Measurements from ENCODE around the gene HPS4.
"Not testable (repeated sequence)": the region's sequence is repeated elsewhere in the genome, so short reads cannot be mapped to it uniquely, and the experiment has no call there.

Gene HPS4

DNA sequence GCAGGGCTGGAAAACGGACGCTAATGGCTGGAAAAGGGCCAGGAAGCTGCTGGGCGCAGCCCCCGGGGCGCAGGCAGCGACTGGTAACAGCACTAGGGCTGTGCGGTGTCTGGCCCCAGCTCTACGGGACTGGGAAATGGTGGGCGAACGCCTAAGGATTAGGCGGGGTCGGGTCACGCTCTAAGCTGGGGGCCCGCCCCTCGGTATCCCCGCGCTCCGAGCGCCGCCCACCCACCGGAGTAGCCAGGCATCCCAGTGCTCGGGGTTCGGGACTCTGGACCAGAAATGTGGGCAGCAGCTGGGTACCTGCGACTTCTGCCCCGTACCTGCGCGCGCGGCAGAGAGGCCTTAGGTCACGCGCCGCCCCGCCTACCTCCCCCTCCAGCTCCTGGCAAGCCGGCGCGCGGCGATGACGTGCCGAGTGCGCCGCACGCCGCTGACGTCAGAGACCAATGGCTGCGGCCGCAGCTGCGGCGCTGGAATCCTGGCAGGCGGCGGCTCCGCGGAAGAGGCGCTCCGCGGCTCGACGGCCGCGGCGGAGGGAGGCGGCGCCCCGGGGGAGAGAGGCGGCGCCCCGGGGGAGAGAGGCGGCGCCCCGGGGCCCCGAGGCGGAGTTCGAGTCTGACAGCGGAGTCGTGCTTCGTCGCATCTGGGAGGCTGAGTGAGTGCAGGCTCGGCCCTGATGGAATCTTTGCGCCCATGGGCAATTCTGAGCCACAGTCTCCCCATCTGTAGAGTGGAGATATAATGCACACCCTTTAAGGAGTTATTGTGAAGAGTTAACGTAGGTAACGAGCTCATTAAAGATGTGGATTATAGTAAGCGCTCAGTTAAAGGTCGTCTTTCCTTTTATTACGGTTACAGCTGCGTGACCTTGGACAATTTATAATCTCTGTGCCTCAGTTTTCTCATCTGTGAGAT, at the start of gene HPS4, which contains the start of gene SRRD:
Gene HPS4, minus strand, starts transcription at position 345 of the 921 bp plus-strand sequence. CDS start 2,021 bp downstream, outside the sequence.
Gene SRRD, plus strand, starts transcription at position 439 of the 921 bp plus-strand sequence. Its CDS starts 14 bp downstream, at position 453.
- peak; percentile 95 for DNase-seq (ENCODE audit: low read depth, low spot score)

DNA sequence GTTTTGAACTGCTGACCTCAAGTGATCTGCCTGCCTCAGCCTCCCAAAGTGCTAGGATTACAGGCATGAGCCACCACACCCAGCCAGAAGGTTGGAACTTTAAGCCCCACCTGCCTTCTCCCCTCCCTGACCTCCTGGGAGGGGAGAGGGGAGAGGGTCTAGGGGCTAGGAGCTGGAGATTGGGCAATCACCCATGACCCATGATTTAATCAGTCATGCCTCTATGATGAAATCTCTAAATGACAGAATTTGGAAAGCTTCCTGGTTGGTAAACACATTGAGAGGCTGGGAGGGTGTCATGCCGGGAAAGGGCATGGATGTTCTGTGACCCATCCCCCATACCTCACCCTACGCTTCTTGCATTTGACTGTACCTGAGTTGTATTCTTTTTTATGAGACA, 45.8 kb upstream of the HPS4 start:
- DNase-seq (ENCODE audit: low read depth, low spot score), result no peak

DNA sequence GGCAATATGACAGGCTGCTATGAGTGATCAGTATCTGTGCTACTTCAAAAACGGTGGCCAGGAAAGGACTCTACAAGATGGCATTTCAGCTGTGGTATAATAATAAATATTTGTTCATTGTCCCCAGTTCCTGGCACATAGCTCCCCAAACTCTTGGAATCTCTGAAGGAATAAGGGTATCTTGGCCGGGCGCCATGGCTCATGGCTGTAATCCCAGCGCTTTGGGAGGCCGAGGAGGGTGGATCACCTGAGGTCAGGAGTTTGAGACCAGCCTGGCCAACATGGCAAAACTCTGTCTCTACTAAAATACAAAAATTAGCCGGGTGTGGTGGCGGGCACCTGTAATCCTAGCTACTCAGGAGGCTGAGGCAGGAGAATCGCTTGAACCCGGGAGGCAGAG, 44.9 kb upstream of the HPS4 start:
- not testable (repeated sequence) for DNase-seq (ENCODE audit: low read depth, low spot score)

DNA sequence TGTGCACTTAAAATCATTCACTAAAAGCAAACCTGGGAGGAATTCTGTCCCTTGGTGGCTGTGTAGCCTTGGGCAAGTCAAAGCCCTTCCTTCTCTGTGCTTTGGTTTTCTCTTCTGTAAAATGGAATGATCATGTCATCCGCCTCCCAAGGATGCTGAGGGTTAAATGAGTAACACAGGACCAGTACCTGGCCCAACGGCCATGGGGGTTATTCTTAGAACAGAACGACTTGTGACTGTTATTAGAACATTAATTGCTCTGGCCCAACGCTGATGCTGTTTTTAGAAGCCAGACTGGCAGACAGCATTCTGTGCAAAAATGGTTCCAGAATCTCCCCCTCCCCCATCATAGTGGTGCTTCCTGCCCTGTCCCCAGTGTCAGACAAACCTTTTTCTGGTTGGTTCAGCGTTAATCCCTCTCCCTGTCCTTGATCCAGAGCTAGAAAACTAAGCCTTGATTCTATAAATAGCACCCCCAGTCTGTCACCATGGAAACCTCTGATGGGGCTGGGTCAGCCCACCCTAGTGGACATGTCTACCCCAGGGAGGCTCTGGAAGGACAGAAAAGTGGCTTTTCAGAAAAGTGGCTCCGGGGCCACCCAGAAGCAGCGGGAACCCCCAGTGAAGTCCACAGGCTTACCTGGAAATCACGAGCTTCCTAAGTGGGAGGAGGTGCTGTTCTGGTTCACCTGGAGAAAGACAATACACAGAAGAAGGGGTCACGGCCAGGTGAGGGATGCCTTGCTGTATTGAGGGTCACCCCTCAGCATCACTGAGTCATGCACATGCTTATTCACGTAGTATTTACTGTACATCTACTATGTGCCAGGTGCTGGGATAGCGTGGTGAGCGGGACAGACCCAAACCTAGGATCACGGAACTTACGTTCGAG, 44.2 kb upstream of the HPS4 start:
- DNase-seq (ENCODE audit: low read depth, low spot score), result no peak

DNA sequence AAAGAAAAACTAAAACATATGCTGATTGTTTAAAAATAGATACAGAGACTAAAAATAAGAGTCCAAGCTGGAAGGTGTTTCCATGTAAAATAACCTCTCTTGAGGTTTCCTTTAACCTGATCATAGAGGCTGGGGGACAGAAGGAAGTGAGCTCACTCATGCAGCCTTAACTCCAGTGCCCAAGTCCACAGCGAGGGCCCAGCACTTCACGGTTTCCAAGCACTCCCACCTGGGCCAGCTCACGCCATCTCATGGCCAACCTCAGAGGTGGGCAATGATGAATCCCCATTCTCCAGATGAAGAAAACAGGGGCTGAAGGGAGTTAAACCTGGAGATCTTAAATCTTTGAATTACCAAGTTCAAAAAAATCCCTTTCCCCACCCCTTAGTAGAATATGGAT, 43.6 kb upstream of the HPS4 start:
- no peak for DNase-seq (ENCODE audit: low read depth, low spot score)

DNA sequence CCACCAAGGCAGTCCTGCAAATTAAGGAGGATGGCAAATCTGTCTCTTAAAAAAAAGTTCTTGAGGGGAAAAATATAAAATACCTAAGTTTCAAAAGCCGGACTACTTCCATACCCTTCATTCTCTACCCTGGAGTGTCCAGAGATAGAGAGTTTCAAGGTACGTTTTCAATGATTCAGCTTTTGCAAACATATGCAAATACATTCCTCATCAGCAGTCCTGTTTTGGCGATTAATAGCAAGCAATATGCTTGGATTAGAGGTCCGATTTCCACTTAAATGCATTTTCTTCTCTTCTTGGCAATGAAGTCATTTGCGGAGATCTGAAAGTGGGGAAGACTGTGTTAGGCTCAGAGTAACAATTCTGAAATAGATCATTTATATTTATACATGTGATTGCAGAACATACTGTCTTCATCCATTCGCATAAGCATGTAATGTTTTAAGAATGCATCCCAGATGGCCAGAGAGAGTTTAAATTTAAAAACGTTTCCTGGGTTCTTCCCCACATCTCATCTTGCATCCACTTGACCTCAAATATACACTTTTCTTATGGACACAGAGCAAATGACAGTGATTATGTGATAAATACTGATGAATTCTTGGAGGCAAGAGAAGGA, 42.5 kb upstream of the HPS4 start:
- DNase-seq (ENCODE audit: low read depth, low spot score), result no peak

DNA sequence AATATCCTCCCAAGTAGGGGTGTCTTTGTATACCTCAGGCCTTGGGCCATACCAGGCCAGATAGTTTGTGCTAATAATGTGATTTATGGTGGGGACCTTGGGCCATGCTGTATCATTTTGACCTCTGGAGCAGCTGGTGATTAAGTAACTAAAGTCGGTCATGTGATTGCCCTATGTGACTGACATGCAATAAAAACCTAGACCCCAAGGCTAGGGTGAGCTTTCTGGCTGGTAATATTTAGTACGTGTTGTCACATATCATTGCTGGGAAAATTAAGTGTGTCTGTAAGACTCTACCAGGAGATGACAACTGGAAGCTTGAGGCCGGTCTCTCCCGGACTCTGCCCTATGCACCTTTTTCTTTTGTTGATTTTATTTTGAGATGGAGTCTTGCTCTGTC, 41.3 kb upstream of the HPS4 start:
- no peak for DNase-seq (ENCODE audit: low read depth, low spot score)

DNA sequence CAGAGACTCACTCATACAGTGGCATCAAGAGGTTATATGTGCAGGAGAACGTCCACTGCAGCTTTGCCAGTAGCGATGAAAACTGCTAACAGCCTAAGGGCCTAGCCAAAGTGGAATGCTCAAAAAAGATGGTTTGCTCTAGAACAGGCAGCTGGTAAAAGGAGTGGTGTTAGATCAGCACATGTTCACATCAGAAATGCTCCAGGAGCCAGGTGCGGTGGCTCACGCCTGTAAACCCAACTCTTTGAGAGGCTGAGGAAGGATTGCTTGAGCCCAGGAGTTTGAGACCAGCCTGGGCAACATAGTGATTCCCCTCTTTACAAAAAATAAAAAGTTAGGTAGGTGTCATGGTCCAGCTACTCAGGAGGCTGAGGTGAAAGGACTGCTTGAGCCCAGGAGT, 39.0 kb upstream of the HPS4 start:
- DNase-seq (ENCODE audit: low read depth, low spot score), result no peak

DNA sequence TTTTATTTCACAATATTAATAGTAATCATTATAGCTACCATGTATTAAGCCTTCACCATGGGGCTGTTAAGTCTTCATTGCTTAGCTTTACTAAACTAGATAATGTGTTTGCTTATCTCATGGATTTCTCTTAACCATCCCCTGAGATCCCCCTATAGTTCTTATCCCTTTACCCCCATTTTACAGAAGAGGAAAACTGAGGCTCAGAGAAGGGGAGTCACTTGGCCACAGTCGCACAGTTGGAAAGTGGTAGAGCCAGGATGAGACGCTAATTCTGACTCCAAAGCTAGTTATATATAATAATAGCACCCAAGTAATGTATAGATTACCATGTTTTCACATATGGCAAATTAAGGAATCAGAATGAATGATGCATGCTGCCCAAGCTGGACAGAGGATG, 38.4 kb upstream of the HPS4 start:
- no peak for DNase-seq (ENCODE audit: low read depth, low spot score)

DNA sequence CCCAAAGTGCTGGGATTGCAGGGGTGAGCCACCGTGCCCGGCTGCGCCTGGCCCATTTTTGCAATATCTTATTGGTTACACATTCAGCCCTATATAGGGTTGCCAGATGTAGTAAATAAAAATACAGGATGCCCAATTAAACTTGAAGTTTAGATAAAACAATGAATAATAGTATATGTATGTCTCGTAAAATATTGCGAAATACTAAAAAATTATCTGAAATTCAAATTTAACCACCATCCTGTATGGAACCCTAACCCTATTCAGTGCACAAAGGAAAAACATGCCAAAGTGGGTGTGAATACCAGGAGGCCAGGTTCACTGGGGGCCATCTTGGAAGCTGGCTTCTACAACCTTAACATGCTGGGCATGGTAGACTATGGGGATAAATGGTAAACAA, 33.8 kb upstream of the HPS4 start:
- DNase-seq (ENCODE audit: low read depth, low spot score), result no peak

DNA sequence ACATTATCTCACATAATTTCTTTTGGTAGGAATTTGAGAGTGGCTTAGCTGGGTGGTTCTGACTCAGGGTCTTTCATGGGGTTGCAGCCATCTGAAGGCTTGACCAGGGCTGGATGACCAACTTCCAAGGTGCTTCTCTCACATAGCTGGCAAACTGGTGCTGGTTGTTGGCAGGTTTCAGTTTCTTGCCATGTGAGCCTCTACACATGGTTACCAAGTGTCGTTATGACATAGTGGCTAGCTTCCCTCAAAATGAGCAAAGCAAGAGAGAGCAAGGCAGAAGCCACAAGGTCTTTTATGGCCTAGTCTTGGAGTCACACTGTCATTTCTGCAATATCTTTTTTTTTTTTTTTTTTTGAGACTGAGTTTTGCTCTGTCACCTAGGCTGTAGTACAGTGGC, 32.9 kb upstream of the HPS4 start:
- DNase-seq (ENCODE audit: low read depth, low spot score), result no peak

DNA sequence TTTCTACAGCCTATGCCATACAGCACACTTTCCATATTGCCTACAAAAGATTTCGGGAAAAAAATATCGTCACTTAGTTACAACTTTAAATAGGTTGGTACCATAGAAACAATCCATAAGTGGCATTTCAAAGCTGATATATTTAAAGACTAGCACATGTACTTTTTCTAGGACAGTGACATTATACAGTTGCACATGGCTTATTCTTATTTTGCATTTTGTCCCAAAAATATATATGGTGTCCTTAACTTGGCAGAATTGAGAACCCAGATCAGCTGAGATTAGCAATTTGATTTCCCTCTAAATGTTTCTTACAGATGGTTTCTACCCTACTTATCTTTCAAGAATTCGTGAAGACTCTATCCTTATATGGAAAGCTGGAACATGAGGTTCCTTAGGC, 32.3 kb upstream of the HPS4 start:
- DNase-seq (ENCODE audit: low read depth, low spot score), result no peak

DNA sequence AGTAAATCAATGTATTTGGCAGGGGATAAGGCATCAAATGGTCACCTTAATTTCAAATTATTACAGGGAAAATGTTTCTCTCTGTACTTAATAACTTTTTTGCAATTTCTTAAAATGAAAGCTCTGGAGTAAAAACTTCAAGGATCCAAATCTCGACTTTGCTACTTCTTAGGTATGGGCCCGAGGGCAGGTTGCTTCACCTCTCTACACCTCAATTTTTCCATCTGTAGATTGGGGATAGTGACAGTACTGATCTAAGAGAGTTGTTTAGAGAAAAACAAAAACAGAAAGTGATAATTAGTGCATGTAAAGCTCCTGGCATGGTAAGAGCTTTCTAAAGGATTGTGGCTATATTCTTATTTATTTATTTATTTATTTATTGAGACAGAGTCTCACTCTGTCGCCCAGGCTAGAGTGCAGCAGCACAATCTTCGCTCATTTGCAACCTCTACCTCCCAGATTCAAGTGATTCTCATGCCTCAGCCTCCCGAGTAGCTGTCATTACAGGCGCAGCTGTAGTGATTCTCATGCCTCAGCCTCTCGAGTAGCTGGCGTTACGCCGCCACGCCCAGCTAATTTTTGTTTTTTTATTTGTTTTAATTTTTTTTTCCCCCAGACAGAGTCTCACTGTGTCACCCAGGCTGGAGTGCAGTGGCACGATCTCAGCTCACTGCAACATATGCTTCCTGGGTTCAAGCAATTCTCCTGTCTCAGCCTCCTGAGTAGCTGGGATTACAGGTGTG, 31.0 kb upstream of the HPS4 start:
- DNase-seq (ENCODE audit: low read depth, low spot score), result no peak

DNA sequence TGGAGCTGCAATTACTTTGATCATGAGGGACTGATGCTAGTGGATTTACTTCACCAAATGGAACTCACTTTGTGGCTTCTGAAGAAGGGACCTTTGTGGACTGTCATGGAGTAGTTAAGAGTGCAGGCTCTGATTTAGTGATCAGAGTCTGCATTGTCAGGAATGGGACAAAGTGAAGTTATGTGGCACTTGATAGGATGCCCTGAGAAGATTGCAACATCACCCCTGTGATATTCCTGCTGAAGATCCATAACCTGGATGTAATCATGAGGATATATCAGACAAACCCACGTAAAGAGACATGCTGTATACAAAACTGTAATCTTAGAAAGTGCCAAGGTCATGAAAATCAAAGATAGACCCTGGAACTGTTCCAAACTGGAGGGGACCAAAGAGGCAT, 30.3 kb upstream of the HPS4 start:
- DNase-seq (ENCODE audit: low read depth, low spot score), result no peak

DNA sequence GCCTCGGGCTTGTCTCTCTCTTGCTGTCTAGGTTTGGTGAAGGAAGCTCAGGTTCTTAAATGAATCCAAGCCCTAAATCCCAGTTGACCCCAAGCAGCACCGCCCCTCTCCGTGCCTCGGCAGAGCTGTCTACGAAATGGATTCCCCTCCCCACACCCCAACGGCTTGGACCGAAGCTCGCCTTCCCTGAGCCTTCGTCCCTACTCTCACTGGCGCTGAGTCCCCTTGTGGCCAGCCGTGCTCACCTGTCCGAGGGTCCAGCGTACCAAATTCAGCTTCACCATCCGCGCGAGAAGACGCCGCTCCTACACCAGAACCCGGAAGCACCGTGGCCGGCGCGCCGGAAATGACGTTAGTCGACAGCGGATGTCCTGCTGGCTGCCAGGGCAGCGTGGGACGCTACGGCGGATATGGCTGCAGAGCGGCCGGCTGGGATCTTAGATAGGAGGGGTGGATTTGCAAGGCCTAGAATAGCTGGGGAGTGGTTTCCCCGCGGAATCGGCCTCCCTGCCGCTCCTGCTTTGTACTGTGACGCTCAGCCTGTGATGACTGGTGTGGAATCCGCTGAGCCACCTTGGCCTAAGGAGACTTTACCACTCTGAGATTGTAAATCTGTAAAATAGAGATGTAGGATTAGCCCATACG, 28.7 kb upstream of the HPS4 start, which contains the start of gene TFIP11:
Gene TFIP11, minus strand, starts transcription at position 325 of the 645 bp plus-strand sequence. CDS start 2,201 bp downstream, outside the sequence.
- peak; percentile 97 for DNase-seq (ENCODE audit: low read depth, low spot score)

DNA sequence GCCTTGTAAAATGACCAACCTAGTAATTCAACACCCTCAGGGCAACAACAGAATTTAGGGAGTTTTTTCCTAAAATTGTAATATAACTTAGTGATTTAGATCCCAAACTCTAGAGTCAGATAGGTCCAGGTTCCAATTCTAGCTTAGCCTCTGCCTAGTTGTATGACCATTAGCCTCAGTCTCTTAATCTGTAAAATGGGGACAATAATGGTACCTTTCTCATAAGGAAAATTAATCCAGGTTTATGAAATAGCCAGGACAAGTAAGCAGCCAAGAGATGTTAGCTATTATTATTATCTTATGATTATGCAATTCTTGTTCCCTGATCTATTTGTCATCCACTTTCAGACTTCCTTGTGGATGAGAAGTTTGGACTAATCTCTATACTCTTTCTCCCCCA, 24.6 kb upstream of the HPS4 start:
- no peak for DNase-seq (ENCODE audit: low read depth, low spot score)

DNA sequence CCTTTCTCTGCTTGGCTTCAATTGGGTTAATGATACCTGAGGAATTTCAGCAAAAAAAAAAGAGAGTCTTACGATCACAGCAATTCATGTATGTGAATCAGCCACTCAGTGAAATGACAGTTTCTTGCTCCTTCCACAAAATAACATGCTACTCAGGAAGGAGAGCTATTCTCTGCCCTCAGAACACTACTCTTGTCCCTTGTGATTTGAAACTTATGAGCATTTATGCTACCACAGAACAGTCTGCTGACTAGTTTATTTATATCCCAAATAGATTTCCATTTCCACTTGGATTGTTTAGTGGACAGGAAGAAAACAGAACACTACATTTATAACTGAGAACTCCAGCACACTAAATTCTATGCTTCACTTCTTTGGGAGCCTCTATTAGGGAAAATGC, 20.2 kb upstream of the HPS4 start:
- no peak for DNase-seq (ENCODE audit: low read depth, low spot score)

DNA sequence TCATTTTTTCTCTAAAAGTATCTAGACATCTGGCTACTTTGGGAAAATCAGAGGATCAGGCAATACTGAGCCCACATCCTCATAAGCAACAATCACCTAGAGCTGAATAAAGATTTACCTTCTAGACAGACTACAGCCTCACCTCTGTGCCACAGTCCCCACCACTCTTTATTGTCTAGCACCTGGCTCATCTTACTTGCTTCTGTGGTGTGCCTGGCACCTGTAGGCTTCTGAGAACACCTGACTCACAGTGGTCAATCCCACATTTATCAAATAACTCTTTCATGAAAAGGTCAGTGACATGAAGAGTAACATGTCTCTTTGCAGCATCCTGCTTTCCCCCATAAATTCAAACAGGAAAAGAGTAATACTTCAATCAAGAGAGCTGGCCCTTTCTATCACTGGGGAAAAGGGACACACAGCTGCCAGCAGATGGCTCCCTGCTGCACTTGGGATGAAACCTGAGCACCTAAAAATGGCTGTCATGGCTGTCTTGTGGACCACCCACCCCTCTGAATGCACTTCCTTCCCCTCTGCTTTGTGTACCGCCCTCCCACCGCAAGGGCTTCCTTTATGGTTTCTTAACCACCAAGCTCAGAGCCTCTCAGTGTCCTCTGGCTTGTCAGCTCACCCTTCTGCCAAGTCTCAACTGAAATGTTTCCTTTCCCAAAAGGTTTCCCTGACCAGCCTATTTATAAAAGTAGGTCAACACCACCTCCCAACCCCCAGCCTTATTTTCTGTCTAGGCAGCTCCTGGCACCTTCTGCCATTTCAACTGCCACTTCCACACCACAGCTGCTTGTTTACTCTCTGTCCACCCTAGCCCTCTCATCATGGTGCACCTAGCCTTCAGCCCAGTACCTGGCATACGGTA, 19.3 kb upstream of the HPS4 start:
- peak; percentile 82 for DNase-seq (ENCODE audit: low read depth, low spot score)

DNA sequence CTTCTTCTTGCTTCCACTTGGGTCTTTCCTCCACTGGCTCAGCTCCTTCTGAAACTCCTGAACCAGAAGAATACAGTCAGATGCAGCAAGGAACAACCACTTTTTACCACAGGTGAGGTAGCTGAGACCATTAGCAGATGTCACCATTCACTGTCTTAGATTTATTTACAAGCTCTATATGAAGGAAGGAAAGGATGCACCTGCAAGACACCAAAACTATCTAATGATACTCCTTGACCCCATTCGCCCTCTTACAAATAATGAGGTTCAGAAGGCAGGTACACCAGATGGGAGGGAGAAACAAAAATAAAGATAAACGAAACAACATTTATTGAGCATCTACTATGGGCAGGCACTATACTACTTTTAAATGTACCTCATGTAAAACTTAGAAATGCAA, 18.4 kb upstream of the HPS4 start:
- no peak for DNase-seq (ENCODE audit: low read depth, low spot score)

Data from ELF-1 (cell line).